Measurements from ENCODE around the gene ATP1A4.

DNA sequence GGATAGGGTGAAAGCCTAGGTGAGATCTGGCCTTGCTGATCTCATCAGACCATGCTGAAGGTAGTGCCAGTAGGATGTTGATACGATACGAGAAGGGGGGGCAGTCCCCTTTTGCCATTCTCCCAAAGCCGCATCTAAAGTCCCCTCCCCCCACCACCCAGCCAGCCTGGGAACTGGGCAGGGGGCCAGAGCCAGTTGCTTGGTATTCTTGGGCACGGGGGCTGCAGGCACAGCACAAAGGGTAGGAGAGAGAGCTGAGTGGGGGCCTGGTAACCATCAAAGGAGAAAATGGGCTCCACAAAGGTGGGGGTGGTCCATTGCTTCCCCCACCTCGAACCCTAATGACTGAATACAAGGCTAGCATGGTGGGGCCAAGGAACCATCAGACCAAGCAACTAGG is 59.2 kb downstream of the ATP1A4 start:
- TF ChIP-seq POLR2A (IDR thresholded peaks at IDR 0.05), result no peak
- TF ChIP-seq, protein P1, sequence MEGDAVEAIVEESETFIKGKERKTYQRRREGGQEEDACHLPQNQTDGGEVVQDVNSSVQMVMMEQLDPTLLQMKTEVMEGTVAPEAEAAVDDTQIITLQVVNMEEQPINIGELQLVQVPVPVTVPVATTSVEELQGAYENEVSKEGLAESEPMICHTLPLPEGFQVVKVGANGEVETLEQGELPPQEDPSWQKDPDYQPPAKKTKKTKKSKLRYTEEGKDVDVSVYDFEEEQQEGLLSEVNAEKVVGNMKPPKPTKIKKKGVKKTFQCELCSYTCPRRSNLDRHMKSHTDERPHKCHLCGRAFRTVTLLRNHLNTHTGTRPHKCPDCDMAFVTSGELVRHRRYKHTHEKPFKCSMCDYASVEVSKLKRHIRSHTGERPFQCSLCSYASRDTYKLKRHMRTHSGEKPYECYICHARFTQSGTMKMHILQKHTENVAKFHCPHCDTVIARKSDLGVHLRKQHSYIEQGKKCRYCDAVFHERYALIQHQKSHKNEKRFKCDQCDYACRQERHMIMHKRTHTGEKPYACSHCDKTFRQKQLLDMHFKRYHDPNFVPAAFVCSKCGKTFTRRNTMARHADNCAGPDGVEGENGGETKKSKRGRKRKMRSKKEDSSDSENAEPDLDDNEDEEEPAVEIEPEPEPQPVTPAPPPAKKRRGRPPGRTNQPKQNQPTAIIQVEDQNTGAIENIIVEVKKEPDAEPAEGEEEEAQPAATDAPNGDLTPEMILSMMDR (IDR thresholded peaks at IDR 0.05), result no peak

All from uterus (tissue), 2 donors.